CD4-positive, alpha-beta T cell treated with Interleukin-4 for 4 hours (primary cell): ENCODE results near the gene INPP4A.

Experiments used
- DNase-seq: peaks from one replicate; pipeline ENCODE4 v3.0.0-alpha.2; 2020

The INPP4A gene

DNA sequence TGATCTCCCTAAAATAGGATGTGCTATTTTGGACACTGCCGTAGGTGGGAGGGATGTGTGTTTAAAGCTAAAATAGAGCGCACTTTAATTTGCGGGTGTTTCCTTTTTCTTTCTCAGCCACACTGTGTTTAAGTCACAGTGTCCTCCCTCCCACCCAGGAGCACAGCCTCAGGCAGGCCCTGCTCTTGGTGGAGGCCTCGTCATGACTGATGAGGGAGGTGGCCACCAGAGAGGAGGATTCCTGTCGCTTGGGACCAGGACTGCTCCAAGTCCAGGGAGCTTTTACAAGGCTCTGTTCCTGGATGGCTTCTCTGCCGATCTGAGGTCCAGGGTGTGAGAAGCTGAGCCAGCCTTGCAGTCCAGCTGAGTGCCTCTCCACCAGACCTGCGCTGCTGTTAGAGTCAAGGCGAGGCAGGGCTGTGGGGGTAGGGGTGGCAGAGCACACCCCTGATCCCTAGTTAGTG is 33.5 kb downstream of the INPP4A start:
- no peak for DNase-seq

DNA sequence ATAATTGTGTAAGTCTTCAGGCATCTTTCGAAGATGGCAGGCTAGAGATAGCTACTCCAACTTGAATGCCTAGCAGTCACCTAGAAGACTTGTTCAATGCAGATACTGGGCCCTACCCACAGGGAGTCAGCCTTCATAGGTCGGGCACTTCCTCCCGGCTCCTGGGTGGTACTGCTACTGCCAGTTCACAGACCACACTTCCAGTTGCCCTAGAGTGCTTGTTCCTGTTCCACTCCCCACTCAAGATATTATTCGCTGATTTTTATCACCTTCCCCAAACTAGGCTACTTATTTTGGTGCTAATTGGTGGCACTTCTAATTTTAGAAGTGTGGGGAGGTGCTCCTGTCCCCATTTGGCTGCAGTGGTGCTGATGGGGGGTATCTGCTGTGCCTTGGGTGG is 34.2 kb downstream of the INPP4A start:
- DNase-seq, result peak; percentile 41

DNA sequence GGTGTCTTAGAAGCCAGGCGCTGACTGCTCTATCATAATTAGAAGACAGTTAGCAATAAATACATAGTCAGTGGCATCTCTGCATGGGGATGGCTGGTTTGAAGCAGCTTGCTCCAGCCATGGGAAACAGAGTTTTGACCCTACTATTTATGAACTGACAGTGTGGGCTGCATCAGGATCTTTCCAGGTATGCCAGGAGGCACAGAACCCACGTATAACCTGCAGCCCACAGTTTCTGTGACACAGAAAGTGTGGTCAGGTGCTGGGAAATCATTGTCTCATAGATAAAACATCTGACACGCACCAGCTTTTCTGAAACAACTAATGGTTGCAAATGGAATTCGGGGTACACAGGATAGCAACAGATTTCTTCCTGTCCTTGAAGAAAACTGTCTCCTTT is 34.7 kb downstream of the INPP4A start:
- no peak for DNase-seq

DNA sequence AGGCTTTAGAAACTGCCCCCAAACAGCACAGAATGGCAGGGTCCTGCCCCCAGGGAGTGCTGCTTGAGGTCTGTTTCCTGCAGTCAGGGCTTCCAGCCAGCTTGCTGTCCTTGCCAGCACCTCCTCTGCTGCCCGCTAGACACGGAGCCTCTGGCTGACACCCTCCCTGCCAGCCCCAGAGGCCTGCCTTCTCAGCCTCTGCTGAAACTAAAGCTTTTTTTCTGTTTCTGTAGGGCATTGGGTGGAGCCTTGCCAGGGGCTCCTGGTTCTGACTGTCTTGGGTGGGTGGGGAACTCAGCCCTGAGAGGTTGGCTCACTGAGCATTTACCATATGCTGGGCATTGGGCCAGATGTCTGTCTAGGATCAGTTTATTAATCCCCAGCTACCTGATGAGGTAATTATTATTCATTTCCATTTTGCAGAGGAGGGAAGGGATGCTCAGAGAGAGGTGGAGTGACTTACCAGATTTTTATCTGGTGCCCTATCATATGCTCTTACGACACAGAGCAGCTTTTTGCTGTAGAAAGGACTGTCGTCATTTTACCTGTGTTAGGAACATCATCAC is 35.4 kb downstream of the INPP4A start:
- DNase-seq, result peak; percentile 71

DNA sequence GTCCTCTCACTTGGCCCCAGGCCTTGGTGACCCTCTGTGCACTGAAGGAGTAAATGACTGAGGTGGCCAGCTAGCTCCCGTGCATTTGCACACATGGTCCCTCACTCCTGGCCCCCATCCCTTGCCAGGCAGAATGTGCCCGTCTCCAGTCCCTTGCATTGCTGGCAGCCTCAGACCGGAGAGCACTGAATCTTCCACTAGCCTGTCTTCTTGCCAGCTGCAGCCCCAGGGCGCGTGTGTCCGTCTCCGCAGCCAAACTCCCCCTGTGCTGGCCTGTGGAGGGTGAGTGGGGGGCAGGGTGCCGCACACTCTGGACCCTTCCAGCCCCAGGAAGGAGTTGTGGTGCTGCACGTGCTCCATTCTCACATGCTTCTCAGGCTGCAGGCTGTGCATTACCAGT is 35.9 kb downstream of the INPP4A start:
- no peak for DNase-seq

DNA sequence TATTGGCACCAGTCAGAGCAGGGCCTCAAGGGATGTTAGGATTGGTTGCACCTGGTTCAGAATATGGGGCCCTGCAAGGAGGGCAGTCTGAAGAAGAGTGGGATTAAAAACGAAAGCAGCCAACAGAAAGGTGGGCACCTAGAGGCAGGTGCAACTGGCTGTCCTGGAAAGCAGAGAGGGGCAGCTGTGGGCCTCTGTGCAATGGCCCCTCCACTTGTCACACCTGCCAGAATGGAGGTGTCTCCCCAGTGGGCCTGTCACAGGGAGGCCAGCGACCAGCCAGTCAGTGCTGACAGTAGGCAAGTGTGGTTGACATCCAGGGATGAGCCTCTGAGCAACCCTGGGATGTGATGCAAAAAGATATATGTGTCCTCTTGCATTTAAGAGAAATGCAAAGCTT is 37.7 kb downstream of the INPP4A start:
- no peak for DNase-seq

DNA sequence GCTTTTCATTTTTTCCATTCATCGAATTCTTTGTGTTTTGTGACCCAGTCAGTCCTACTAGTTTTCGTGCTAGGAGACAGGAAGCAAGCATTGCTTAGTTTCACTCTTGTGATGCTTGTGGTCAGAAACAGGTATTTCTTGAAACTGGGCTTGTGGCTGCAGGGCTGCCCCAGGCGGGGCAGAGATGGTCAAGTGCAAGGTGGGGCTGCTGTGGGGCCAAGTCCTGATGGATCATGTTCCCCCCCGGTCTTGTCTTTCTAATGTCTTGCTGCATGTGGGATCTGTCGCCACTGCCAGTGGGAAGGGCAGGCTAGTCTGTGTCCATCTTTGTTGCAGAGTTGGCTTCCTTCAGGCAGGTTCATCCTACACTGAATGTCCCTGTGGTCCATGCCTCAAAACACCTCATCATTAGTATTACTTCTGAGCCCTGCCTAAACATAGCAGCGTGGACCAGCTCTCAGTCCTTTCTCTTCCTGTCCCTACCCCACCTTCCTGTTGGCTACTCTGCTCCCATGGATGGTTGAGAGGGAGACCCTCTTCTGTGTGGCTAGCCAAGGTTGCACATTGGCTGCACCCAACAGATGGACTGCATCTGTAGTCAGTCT is 38.7 kb downstream of the INPP4A start:
- peak; percentile 33 for DNase-seq

DNA sequence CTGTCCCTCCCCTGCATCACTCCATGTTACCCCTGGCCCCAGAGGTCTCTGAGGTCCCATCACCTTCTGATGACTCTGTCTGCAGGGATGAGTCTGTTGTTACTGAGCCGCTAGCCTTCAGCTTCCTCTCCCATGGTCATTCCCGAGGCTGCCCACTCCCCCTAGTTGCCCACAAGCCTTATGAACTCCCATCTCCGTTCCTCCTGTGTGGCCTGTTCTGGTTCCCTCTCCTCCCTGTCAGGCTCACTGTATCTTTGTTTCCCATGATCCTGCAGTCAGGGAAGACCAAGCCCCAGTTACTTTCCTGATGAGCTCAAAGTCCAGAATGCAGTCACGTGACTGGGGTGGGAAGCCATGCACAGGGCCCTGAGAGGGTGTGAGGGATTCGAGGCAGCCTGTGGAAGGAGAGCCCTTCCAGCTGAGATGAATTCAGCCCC is 39.5 kb downstream of the INPP4A start:
- no peak for DNase-seq

DNA sequence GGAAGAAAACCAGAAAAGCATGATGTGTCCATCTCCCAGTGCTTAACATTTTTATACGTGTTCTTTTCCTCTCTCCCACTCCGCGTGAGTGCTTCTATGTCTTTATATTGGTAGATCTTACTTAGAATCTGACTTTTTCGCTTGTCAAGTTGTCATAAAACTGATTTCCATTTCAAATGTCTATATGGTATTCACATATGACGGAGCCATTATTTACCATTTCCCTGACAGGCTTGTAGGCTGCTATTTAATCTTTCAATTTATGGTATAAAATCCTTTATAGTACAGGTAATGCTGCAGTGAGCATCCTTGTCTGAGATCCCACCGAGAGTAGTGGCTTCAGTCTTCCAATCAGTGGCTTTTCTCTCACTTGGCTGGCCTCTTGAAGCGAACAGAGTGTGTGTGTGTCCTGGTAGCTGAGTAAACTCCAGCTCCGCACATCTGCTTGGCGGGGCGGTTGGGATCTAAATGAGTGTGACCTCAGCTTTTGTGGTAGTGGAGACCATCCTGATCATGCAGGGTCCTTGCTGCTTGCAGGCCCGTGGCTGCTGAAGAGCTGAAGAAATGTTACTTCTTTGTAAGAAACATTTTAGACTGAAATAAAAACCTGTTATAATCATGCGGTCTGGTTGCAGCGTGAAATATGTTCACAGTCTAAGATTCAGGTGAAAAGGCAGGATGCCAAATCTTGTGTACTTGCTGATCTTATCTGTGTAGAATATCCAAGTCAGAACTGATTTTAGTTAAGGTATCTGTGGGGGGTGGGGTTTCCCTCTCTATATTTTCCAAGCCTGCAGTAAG is 40.2 kb downstream of the INPP4A start:
- DNase-seq, result peak; percentile 35

DNA sequence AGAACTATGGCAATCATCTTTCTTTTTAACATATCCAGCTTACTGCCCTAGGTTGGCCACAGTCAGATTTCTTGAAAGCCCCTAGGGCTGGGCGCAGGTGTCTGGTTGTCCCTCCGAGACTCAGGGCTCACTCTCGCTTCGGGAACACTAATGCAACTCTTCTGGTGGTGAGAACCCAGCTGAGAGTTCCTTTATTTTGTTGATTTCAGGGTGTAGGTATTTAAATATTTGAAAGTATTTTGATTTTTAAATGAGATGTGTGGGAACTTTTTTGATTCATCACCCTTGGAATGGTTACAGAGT is 40.7 kb downstream of the INPP4A start:
- no peak for DNase-seq

DNA sequence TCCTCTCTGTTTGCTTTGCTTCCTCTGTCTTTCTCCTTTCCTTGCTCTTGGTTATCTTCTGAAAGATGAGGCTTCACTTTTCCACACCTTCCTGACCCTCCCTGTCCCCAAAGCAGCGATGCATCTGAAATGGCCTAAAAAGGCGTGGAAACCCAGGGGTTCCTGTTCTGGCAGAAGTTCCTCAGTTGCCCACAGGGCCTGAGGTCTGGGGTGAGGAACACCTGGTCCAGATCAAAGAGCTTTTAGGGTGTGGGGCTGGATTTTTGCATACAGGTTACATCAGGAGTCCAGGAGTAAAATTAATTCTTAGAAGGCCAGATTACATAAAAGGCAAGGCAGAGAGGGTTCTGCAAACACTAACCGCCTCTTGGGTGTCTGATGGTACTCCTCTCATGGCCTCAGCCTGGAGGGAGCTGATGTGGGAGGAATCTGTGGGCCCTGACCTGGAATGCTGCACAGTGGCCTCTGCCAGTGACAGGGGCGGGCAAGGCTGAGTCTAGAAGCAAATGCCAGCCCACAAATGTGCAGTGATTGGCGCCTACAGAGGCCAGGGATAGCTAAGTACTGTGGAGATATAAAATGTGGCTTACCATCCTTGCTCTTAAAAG is 41.8 kb downstream of the INPP4A start:
- DNase-seq, result no peak

DNA sequence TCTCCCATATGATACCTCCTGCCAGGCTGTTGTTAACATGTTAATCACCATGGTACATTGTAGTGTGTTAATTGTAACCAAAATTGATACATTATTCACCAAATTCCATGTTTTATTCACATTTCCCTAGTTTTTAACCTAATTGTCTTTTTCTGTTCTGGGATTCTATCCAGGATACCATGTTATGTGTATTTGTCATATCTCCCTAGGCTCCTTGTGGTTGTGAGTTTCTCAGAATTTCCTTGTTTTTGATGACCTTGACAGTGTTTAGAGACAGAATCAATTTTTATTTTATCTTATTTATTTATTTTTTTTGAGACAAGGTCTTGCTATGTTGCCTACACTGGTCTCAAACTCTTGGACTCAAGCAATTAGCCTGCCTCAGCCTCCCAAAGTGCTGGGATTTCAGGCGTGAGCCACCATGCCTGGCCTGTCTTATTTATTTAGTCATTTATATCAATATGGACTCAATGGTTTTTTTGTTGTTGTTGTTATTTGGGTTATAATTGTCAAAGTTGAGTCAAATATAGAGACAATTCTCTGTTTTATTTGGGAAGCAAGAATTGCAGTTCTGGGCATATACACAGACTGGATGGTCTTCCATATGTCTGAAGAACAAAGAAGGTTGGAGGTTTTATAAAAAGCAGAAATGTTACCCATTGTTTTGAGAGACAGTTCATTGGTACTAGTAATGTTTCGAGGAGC is 42.6 kb downstream of the INPP4A start:
- DNase-seq, result no peak

DNA sequence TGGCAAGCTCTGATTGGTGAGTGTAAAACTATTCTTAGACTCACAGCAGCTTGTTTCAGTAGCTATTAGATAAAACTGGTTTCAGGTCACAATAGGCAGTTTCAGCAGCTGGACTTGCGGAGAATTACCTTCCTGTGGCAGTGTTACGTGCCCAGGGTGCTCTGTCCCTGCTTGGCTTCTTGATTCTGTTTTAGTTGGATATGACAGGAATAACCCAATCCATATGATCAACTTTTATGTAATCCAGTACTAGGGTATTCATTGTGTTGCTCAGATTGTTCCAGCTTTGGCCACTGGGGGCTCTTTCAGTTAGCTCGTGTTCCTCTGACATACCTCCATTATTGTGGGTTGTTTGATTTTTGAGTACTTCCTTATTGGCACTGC is 43.1 kb downstream of the INPP4A start:
- peak; percentile 60 for DNase-seq

DNA sequence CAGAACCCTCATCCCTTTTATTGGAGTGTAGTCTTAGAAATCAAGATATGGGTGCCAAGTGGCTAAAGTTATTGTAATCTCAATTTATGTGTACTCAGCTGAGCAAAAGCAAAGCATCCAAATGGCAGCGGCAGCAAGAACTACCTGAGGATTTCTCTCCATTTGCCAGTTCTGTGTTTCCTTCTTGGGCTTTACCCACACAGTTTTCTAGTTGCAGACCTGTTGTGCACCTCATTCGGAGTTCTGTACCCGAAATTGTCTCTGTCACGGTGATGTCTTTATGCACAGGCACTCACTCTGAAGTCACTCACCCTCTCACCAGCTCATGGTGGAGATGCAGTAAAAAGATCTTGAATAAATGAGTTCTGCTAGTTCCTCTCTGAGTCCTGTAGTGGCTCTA is 43.6 kb downstream of the INPP4A start:
- DNase-seq, result no peak

DNA sequence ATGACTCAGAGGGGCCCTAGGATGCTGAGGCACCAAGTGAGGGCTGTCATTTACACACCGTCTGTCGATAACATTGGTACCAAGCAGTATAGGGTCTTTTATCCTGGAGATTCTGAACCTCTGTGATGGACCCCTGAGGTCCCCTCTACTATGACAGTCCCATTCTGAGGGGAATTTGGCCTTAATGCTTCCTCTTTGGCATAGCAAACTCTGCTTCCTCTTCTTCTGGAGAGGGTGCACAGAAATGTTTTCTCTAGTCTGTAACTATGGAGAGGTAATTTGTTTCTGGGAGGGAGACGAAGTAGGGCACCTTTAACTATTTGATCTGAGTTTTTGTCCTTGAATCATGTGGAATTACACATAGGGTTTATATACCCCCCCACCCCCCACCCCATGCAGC is 44.8 kb downstream of the INPP4A start:
- DNase-seq, result no peak

DNA sequence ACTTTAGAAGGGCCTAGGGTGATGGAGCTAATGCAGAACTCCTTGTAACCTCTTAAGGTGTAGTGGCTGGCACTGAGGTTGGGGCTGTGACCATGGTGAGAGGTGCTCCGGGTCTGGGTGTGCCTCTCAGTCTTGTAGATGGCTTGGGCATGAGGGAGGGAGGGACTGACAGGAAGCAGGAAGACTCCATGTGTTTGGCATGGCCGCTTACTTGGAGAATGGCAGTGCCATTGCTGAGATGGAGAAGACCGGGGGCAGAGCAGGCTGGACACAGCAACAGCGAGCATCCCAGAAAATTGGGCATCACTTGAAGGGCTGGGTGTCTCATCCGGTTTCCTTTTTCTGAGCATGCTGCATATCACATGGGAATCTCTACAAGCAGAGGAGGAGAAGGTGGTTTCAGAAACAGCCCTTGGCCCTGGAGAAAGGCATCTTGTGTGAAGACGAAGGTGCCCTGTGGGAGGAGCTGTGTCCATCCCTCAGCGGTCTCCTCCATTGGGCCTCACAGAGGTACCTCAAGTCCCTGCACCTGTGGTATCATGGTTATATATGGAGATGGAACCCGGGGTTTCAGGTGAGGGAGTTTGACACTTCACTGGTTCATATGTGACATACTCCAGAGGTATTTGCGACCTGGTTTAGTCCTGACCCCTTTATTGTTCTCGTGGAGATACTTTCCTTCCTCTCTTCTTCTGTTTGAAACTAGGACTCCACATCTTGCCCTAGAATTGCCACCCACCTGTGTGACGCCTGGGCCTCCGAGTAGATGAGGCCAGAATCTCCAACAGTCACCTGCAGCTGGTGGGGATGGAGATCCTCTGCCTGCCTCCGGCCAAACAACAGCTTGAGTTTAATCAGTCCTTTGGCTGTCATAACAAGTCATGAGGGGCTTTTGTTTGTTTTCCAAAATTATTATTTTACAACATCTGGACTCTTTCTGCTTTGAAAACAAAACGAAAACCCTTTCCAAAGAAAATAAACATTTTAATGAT is 45.6 kb downstream of the INPP4A start:
- DNase-seq, result no peak

DNA sequence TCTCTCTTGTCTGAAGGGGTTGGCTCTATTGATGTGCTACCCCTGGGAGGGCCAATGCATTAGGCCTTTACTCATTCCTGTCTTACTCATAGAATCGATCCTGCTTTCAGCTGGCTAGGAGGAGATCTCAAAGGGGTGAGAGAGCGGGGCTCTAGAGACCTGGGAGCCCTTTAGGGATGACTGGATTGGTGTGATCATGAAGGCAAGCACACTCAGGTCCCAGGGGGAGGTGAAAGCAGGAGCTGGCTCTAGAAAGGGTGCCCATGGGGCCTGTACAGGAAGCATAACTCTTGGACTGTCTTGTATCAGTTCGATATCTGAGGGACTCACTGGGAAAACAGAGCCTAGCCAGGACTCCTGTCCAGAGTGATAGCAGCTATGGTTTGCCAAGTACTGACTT is 47.8 kb downstream of the INPP4A start:
- no peak for DNase-seq

DNA sequence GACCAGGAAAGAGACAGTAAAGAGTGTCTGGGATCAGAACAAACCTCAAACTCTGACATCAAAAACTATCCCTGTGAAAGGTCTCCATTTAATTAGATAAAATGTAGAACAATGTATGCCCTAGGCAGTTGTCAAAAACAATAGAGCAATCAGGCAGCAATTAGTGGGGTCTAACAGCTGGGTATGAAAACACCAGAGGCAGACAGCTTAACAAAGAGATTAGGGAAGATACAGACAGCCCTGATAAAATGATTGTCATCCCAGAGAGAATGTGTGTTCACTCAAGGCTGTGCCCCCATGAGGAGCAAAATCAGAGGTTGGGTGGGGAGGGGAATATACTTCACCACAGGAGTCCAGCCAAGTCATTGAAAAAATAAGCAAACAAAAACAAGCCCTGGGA is 50.0 kb downstream of the INPP4A start:
- no peak for DNase-seq

DNA sequence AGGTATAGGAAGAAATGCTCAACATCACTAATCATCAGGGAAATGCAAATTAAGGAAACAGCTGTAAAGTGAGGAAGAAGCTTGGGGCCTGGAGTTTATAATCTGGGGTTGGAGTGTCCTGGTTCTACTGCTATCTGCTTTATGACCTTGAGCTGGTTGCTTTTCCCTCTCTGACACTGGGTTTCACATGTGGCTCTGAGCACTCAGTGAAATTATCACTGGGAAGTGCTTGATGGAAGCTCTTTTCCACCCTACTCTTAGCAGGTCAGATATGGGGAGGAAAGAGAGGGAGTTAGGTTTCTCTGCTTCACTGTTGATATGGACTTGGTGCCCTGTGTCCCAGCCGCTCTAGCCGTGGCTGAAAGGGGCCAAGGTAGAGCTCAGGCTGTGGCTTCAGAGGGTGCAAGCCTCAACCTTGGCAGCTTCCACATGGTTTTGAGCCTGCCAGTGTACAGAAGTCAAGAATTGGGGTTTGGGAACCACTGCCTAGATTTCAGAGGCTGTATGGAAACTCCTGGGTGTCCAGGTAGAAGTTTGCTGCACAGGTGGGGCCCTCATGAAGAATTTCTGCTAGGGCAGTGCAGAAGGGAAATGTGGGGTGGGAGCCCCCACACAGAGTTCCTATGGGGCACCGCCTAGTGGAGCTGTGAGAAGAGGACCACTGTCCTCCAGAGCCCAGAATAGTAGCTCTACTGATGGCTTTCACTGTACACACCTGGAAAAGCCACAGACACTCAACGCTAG is 52.3 kb downstream of the INPP4A start:
- no peak for DNase-seq

DNA sequence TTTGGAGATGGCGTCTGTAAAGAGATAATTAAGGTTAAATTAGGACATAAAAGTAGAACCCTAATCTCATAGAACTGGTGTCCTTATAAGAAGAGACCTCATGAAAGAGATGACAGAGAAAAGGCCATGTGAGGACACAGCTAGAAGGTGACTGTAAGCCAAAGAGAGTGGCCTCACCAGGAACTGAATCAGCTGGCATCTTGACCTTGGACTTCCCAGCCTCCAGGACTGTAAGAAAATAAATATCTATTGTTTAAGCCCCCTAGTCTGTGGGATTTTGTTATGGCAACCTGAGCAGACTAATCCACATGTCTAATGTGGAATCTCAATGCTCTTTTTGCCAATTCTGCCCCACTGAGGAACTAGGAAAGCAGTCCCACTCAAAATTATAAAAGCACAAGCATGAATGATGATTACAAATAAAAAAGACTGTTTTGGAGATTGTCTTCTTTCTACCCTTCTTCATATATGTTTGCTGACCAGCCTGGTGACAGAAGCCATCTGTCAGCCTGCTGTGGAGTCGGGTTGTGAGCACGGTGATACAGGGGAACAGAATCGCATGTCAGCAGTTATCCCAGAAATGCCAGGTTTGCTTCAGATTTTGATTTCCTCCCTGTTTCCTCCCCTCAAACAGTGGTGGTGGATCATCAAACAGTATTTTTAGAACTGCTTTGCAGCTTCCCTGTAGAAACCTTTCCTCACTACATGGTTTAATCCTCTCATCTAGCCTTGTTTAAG is 54.2 kb downstream of the INPP4A start:
- no peak for DNase-seq

DNA sequence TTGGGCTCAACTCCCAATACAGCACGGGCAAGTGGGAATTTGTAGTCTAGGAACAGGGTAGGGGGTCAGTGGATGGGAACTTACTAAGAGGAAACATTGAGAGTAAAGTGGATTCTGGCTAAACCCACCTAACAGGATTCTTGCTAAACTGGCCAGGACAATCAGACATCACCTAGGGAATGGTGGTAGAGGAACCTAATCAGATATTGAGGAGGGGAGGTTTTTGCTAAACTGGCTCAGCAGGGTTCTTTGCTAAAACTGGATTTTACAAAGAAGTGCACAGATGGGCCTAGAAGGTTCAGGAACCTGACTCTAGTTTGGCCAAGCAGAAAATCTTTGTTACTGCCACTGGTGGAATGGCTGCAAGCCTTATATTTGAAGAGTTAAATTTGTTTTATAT is 55.9 kb downstream of the INPP4A start:
- DNase-seq, result no peak
